Small intestine (tissue), 7 donors: Measurements from ENCODE around the gene SORCS2. TPM values are rescaled to one million over a fixed set of nuclear protein-coding genes. Genes with fewer than 3 reads are reported as not detected.
A peak's percentile ranks its signal among the peaks of the same experiment; 100 is the strongest.

ENCODE experiments used
- DNase-seq, 2 donors: peaks; one replicate each; pipeline versions ENCODE4 v3.0.0 to v3.0.0-alpha.2; 2013
- FAIRE-seq: peaks from 2 replicates; lab custom pipeline; 2012; peaks lifted over from hg19 to GRCh38; lab: Jason Lieb, UNC
- H3K27ac ChIP-seq, 3 donors: one replicate each; pipeline ENCODE4 v1.5.1; 2013; ENCODE audit warnings: low read length in 2 of 3, mild to moderate bottlenecking in 2 of 3, control low read depth in 1 of 3, inconsistent platforms in 1 of 3, low read depth in 1 of 3, moderate library complexity in 1 of 3
- H3K27me3 ChIP-seq, 3 donors: one replicate each; pipeline ENCODE4 v1.6.1; 2013; ENCODE audit warnings: low read length in 3 of 3, inconsistent platforms in 1 of 3; ENCODE audit not compliant: control insufficient read depth in 3 of 3, insufficient read depth in 3 of 3
- H3K36me3 ChIP-seq, 3 donors: one replicate each; pipeline ENCODE4 v1.6.1; 2013; ENCODE audit warnings: low read length in 3 of 3, inconsistent platforms in 1 of 3, low read depth in 1 of 3, mild to moderate bottlenecking in 1 of 3, moderate library complexity in 1 of 3; ENCODE audit not compliant: control insufficient read depth in 3 of 3, insufficient read depth in 2 of 3
- H3K4me1 ChIP-seq, 3 donors: one replicate each; pipeline ENCODE4 v1.6.1; 2013; ENCODE audit warnings: low read length in 2 of 3, inconsistent platforms in 1 of 3, low read depth in 1 of 3, mild to moderate bottlenecking in 1 of 3, moderate library complexity in 1 of 3; ENCODE audit not compliant: control insufficient read depth in 3 of 3, insufficient read depth in 2 of 3
- H3K4me3 ChIP-seq, 3 donors: one replicate each; pipeline ENCODE4 v1.5.1; 2013; ENCODE audit warnings: low read length in 3 of 3, control low read depth in 1 of 3, inconsistent platforms in 1 of 3, low read depth in 1 of 3, mild to moderate bottlenecking in 1 of 3, moderate library complexity in 1 of 3
- H3K9me3 ChIP-seq, 2 donors: one replicate each; pipeline ENCODE4 v1.6.1; 2013; ENCODE audit warnings: low read depth in 1 of 2, low read length in 1 of 2; ENCODE audit not compliant: control insufficient read depth in 2 of 2, insufficient read depth in 1 of 2
- WGBS, 3 donors: extraction: QIAGEN DNeasy Blood & Tissue Kit; methylation state at CpG; one replicate each; pipeline ENCODE4 v1.1.7; 2013; 5-methylcytosine and 5-hydroxymethylcytosine counted together
- polyA plus RNA-seq, 4 donors: library from polyadenylated mRNA; stranded (reverse) in 3 of 4; unstranded in 1 of 4; fragments of 200-250 nt in 3 of 4; fragments of 120-200 nt in 1 of 4; gene quantifications; one replicate each; pipeline versions ENCODE4 v1.2.1 to v1.2.3, GENCODE V29; 2013
- donor health status: healthy with polysubstance abuse.
- donor health status: control.
- donor health status: control.
- donor health status: Bipolar disorder and iron deficiency.
- donor health status: healthy.

The SORCS2 gene
- polyA plus RNA-seq, 4 donors: 0.63 to 3.3 (median 2.2) TPM; not detected in 1

GRCh38 chr4:7684294-7684693 lies 492.0 kb downstream of the SORCS2 start:
- H3K4me1 ChIP-seq: no peaks in the 10 kb centered on the region
- peaks cover 0 to 7% of the 10 kb centered on the region in 2 donors for H3K9me3 ChIP-seq
- H3K4me3 ChIP-seq: no peak overlapping the region
- FAIRE-seq: no peak
- WGBS, 3 donors: 54 to 82% (median 64%) methylated on average over 3 of the region's 3 CpGs
- H3K27ac ChIP-seq: no peak overlapping the region
- no peak for DNase-seq
- H3K27me3 ChIP-seq: peaks cover 0 to 4% (median 0%) of the 10 kb centered on the region in 3 donors
- peaks cover 0 to 2% (median 2%) of the 10 kb centered on the region in 3 donors for H3K36me3 ChIP-seq

- no peak for DNase-seq
- FAIRE-seq: no peak
- 78 to 87% (median 78%) methylated on average over 19 of the region's 19 CpGs for WGBS, 3 donors
- Histone ChIP-seq H3K27me3 (peaks cover 0 to 4% (median 0%) of the 10 kb centered on the region in 3 donors), H3K9me3 (peaks cover 0 to 7% of the 10 kb centered on the region in 2 donors), H3K4me3 (no peak overlapping the region), H3K27ac (no peak overlapping the region), H3K4me1 (no peaks in the 10 kb centered on the region), H3K36me3 (peaks cover 0 to 2% (median 2%) of the 10 kb centered on the region in 3 donors)
Measured at GRCh38 chr4:7686070-7686870, 493.9 kb downstream of the SORCS2 start.

GRCh38 chr4:7687006-7687405 lies 494.7 kb downstream of the SORCS2 start:
- WGBS, 3 donors: 70 to 86% (median 84%) methylated on average over 9 of the region's 9 CpGs
- Histone ChIP-seq H3K36me3 (peaks cover 0 to 2% (median 2%) of the 10 kb centered on the region in 3 donors), H3K27ac (no peak overlapping the region), H3K9me3 (peaks cover 0 to 7% of the 10 kb centered on the region in 2 donors), H3K4me1 (no peaks in the 10 kb centered on the region), H3K4me3 (no peak overlapping the region), H3K27me3 (peaks cover 0 to 4% (median 0%) of the 10 kb centered on the region in 3 donors)
- DNase-seq (no peak), FAIRE-seq (no peak)

- no peak for FAIRE-seq
- DNase-seq: peak in 1 of 2 donors; percentile 2
- peaks cover 0 to 7% of the 10 kb centered on the region in 2 donors for H3K9me3 ChIP-seq
- peaks cover 0 to 2% (median 0%) of the 10 kb centered on the region in 3 donors for H3K36me3 ChIP-seq
- 72 to 86% (median 75%) methylated on average over 9 of the region's 9 CpGs for WGBS, 3 donors
- H3K4me1 ChIP-seq: no peaks in the 10 kb centered on the region
- peaks cover 0 to 4% (median 0%) of the 10 kb centered on the region in 3 donors for H3K27me3 ChIP-seq
- H3K4me3 ChIP-seq: no peak overlapping the region
- no peak overlapping the region for H3K27ac ChIP-seq
Measured at GRCh38 chr4:7687796-7688195, 495.5 kb downstream of the SORCS2 start.

DNA sequence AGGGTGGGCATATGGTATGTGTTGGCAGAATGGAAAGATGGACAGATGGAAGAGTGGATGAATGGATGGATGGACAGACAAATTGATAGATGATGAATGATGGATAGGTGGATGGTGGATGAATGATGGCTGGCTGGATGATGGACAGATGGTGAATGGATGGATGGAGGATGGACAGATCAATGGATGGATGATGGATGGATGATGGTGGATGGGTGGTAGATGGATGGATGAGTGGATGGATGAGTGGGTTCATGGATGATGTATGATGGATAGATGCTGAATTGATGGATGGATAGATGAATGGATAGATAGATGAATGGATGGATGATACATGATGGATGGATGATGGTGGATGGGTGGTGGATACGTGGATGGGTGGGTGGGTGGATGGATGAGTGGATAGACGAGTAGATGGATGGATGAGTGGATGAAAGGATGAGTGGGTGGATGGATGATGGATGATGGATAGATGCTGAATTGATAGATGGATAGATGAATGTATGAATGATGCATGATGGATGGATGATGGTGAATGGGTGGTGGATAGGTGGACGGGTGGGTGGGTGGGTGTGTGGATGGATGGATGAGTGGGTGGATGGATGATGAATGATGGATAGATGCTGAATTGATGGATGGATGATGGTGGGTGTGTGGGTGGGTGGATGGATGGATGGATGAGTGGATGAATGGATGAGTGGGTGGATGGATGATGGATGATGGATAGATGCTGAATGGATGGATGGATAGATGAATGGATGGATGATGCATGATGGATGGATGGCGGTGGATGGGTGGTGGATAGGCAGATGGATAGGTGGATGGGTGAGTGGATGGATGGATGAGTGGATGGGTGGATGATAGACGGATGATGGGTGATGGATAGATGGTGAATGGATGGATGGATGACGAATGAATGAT lies 497.7 kb downstream of the SORCS2 start:
- 80 to 84% (median 82%) methylated on average over 6 of the region's 6 CpGs for WGBS, 3 donors
- Histone ChIP-seq H3K4me1 (no peaks in the 10 kb centered on the region), H3K27ac (no peak overlapping the region), H3K36me3 (no peaks in the 10 kb centered on the region), H3K27me3 (no peaks in the 10 kb centered on the region), H3K4me3 (no peak overlapping the region), H3K9me3 (no peaks in the 10 kb centered on the region)
- FAIRE-seq: no peak
- no peak for DNase-seq

GRCh38 chr4:7691061-7691460 lies 498.7 kb downstream of the SORCS2 start:
- Histone ChIP-seq H3K27ac (no peak overlapping the region), H3K4me3 (no peak overlapping the region), H3K4me1 (no peaks in the 10 kb centered on the region), H3K36me3 (no peaks in the 10 kb centered on the region), H3K27me3 (no peaks in the 10 kb centered on the region), H3K9me3 (no peaks in the 10 kb centered on the region)
- no peak for DNase-seq
- WGBS, 3 donors: 80 to 85% (median 83%) methylated on average over 6 of the region's 6 CpGs
- no peak for FAIRE-seq

- H3K27me3 ChIP-seq: no peaks in the 10 kb centered on the region
- WGBS, 3 donors: 42 to 65% (median 44%) methylated on average over 8 of the region's 8 CpGs
- H3K9me3 ChIP-seq: no peaks in the 10 kb centered on the region
- no peaks in the 10 kb centered on the region for H3K4me1 ChIP-seq
- no peak overlapping the region for H3K27ac ChIP-seq
- H3K36me3 ChIP-seq: no peaks in the 10 kb centered on the region
- DNase-seq (no peak), FAIRE-seq (no peak)
- H3K4me3 ChIP-seq: no peak overlapping the region
Measured at GRCh38 chr4:7691982-7692381, 499.6 kb downstream of the SORCS2 start.
